HepG2 (cell line): ENCODE results near the gene CCDC87. TPM values are rescaled to one million over a fixed set of nuclear protein-coding genes. Genes with fewer than 3 reads are reported as not detected.
A peak's percentile ranks its signal among the peaks of the same experiment; 100 is the strongest.

Experiments
- BCL3 ChIP-seq: sonication (generic); formaldehyde crosslinking; IDR thresholded peaks from 2 replicates; pipeline ENCODE4 v1.5.1; 2020; ENCODE audit warnings: mild to moderate bottlenecking, missing genetic modification reagents, moderate library complexity
- CHD2 ChIP-seq: IDR thresholded peaks from 2 replicates; pipeline ENCODE4 v1.6.1; 2011; ENCODE audit warnings: low read depth, low read length, improper control_type of control experiment
- CREB3 ChIP-seq: sonication (generic); formaldehyde crosslinking; IDR thresholded peaks from 2 replicates; pipeline ENCODE4 v1.5.0; 2020; ENCODE audit warnings: missing genetic modification reagents
- DDIT3 ChIP-seq: sonication (generic); formaldehyde crosslinking; IDR thresholded peaks from 2 replicates; pipeline ENCODE4 v1.4.0; 2020; ENCODE audit warnings: mild to moderate bottlenecking, missing genetic modification reagents
- GMEB2 ChIP-seq: IDR thresholded peaks from 2 replicates; pipeline ENCODE4 v1.6.1; 2016; ENCODE audit warnings: missing biosample characterization, missing genetic modification reagents, low read depth
- HNF4G ChIP-seq, 2 experiments: sonication (generic) in 1 of 2; formaldehyde crosslinking in 1 of 2; IDR thresholded peaks; 2 replicates each; pipeline versions ENCODE4 v1.4.0 to v1.6.1; 2011 to 2020; ENCODE audit warnings: borderline replicate concordance in 2 of 2, low read depth in 2 of 2, mild to moderate bottlenecking in 2 of 2, low read length in 1 of 2, missing genetic modification reagents in 1 of 2, moderate library complexity in 1 of 2
- MTF2 ChIP-seq: sonication (generic); formaldehyde crosslinking; IDR thresholded peaks from 2 replicates; pipeline ENCODE4 v1.5.0; 2020; ENCODE audit warnings: missing genetic modification reagents, borderline replicate concordance
- NKX3-1 ChIP-seq: sonication (generic); formaldehyde crosslinking; IDR thresholded peaks from 2 replicates; pipeline ENCODE4 v1.5.0; 2020; ENCODE audit warnings: missing genetic modification reagents
- PRDM15 ChIP-seq: sonication (generic); formaldehyde crosslinking; IDR thresholded peaks from 2 replicates; pipeline ENCODE4 v1.4.0; 2020; ENCODE audit warnings: missing genetic modification reagents
- SNAPC2 ChIP-seq: sonication (generic); formaldehyde crosslinking; IDR thresholded peaks from 2 replicates; pipeline ENCODE4 v1.8.1; 2022; ENCODE audit warnings: mild to moderate bottlenecking, missing genetic modification reagents
- TBL1XR1 ChIP-seq: fragments of 150-350 bp; IDR thresholded peaks from 2 replicates; pipeline ENCODE4 v1.6.1; 2014; ENCODE audit warnings: borderline replicate concordance, low read length; ENCODE audit not compliant: partially characterized antibody
- ZEB1 ChIP-seq: IDR thresholded peaks from 2 replicates; pipeline ENCODE4 v1.6.1; 2012; ENCODE audit warnings: mild to moderate bottlenecking, low read depth, inconsistent platforms; ENCODE audit not compliant: insufficient replicate concordance
- ZNF296 ChIP-seq: sonication (generic); formaldehyde crosslinking; conservative IDR thresholded peaks from 2 replicates; pipeline ENCODE4 v1.5.0; 2020; ENCODE audit warnings: mild to moderate bottlenecking, missing genetic modification reagents
- ZNF556 ChIP-seq: sonication (generic); formaldehyde crosslinking; IDR thresholded peaks from 2 replicates; pipeline ENCODE4 v1.4.0; 2020; ENCODE audit warnings: mild to moderate bottlenecking, missing genetic modification reagents, borderline replicate concordance
- ZNF572 ChIP-seq: sonication (generic); formaldehyde crosslinking; IDR thresholded peaks from 2 replicates; pipeline ENCODE4 v1.5.1; 2020; ENCODE audit warnings: mild to moderate bottlenecking, missing genetic modification reagents
- ZNF574 ChIP-seq: sonication (generic); formaldehyde crosslinking; IDR thresholded peaks from 2 replicates; pipeline ENCODE4 v1.4.0; 2020; ENCODE audit warnings: missing genetic modification reagents
- ZNF777 ChIP-seq: sonication (generic); formaldehyde crosslinking; IDR thresholded peaks from 2 replicates; pipeline ENCODE4 v1.4.0; 2020; ENCODE audit warnings: missing genetic modification reagents
- polyA plus RNA-seq, 8 experiments: library from polyadenylated mRNA; depleted of rRNA in 3 of 8; stranded (reverse) in 7 of 8; unstranded in 1 of 8; fragments of >200 nt; fragmentation: Illumina TruSeq in 4 of 8; extraction: Trizol in 4 of 8; gene quantifications; 2 replicates each; pipeline versions ENCODE4 v1.2.1 to v1.2.3, GENCODE V29; 2011 to 2016; ENCODE audit warnings: low read depth in 4 of 8, missing spikeins in 1 of 8, mixed read lengths in 1 of 8; ENCODE audit not compliant: insufficient read depth in 1 of 8
- total RNA-seq, 5 experiments: library from RNA; depleted of rRNA; stranded (reverse); fragments of >200 nt; fragmentation: Illumina TruSeq; extraction: Trizol; gene quantifications; 2 replicates each; pipeline ENCODE4 v1.2.3, GENCODE V29; 2016; ENCODE audit warnings: low read depth in 1 of 5

CCDC87 gene
- total and polyA plus RNA-seq, 2 of the 13 experiments (the other 11 are each of a cell fraction or from before 2014, with no cell fraction given) = 0.05 to 0.42 TPM

GRCh38 chr11:66545701-66546367 is 47.0 kb downstream of the CCDC87 start, which contains the start of gene ZDHHC24 (continued):
- no peak for TF ChIP-seq ZEB1
- no peak for TF ChIP-seq GMEB2 (CRISPR knock-in tag)
- TF ChIP-seq SNAPC2 = no peak
- no peak for TF ChIP-seq ZNF296 (CRISPR knock-in tag)
- no peak for TF ChIP-seq MTF2 (CRISPR knock-in tag)
- no peak for TF ChIP-seq TBL1XR1
- no peak for TF ChIP-seq HNF4G (IDR thresholded peaks at IDR 0.05; ENCODE audit: borderline replicate concordance, low read depth, low read length)
- TF ChIP-seq HNF4G (CRISPR knock-in tag; IDR thresholded peaks at IDR 0.05; ENCODE audit: borderline replicate concordance, low read depth) = no peak
- TF ChIP-seq BCL3 (CRISPR knock-in tag) = peak; percentile 49; the same call in 1 of the 2 replicates
- 0 out of 2 replicates have a peak, but pooled peaks have one; percentile 60 for TF ChIP-seq CREB3 (CRISPR knock-in tag)
- TF ChIP-seq NKX3-1 (CRISPR knock-in tag) = 0 out of 2 replicates have a peak, but pooled peaks have one; percentile 40
- peak; percentile 53; the same call in 1 of the 2 replicates for TF ChIP-seq CHD2
- peak; percentile 66 for TF ChIP-seq ZNF574
- TF ChIP-seq ZNF556 (CRISPR knock-in tag) = peak; percentile 31; the same call in 1 of the 2 replicates
- peak; percentile 99 for TF ChIP-seq ZNF777 (CRISPR knock-in tag)
- TF ChIP-seq PRDM15 (CRISPR knock-in tag) = peak; percentile 58; the same call in 1 of the 2 replicates
- no peak for TF ChIP-seq DDIT3 (CRISPR knock-in tag)
- TF ChIP-seq ZNF572 = no peak
